PFSK-1 (cell line): ENCODE measurements around the gene TPK1.

Experiments used
- FOXP2 ChIP-seq: optimal IDR thresholded peaks from 2 replicates; pipeline ENCODE3; 2011; ENCODE audit warnings: borderline replicate concordance, control low read depth, inconsistent platforms; ENCODE audit not compliant: insufficient read depth; ENCODE audit errors: extremely low read length, extremely low read depth
- POLR2AphosphoS5 ChIP-seq: IDR thresholded peaks from 2 replicates; pipeline ENCODE4 v1.6.1; 2012; ENCODE audit warnings: low read depth, mild to moderate bottlenecking, control low read depth, low read length, moderate library complexity
- REST ChIP-seq, 2 experiments: IDR thresholded peaks; 2 replicates each; pipeline versions ENCODE4 v1.6.1 to v1.8.0; 2011 to 2012; ENCODE audit warnings: low read depth in 2 of 2, low read length in 2 of 2, control low read depth in 1 of 2, inconsistent platforms in 1 of 2, mild to moderate bottlenecking in 1 of 2, moderate library complexity in 1 of 2; ENCODE audit not compliant: insufficient read depth in 1 of 2
- SIN3A ChIP-seq: IDR thresholded peaks from 2 replicates; pipeline ENCODE4 v1.6.1; 2012; ENCODE audit warnings: mild to moderate bottlenecking, low read length, moderate library complexity, borderline replicate concordance; ENCODE audit not compliant: insufficient read depth

- TF ChIP-seq POLR2AphosphoS5, result no peak
- TF ChIP-seq REST (IDR thresholded peaks at IDR 0.05; ENCODE audit: insufficient read depth in 1 of 2, low read depth in 2 of 2, low read length in 2 of 2), result no peak
- TF ChIP-seq FOXP2, result no peak
- TF ChIP-seq SIN3A, result no peak
These were observed 354.0 kb downstream of the TPK1 start for GRCh38 chr7:144481833-144482232.
